K562 (cell line): ENCODE measurements around the gene NAA50. TPM values are rescaled to one million over a fixed set of nuclear protein-coding genes. Genes with fewer than 3 reads are reported as not detected.

Experiments used
- ATAC-seq: fragments of 200-7000 bp; cut with Tn5 transposase; 3 replicates; pipeline ENCODE4 v1.9.1; 2020; ENCODE audit warnings: moderate library complexity
- BruUV-seq: library from RNA; stranded (reverse); fragments of 400-500 nt; replicated peaks from 2 replicates; lab custom pipeline; 2021; lab: Mats Ljungman, UMichigan
- CTCF ChIA-PET: fragments of 300-600 bp; formaldehyde crosslinking; extraction: SDS; loops from one replicate; lab custom pipeline; 2021; ENCODE audit warnings: low intra/inter-chr PET ratio; lab: Yijun Ruan, JAX
- POLR2A ChIA-PET: fragments of 300-600, 350-650 bp; sonication (Branson Sonifier 250); formaldehyde crosslinking; extraction: SDS; loops from one replicate; lab custom pipeline; 2021; ENCODE audit warnings: antibody characterized with exemption, inconsistent platforms; lab: Yijun Ruan, JAX
- DNase-seq, 4 experiments: peaks; one replicate each; pipeline versions ENCODE4 v3.0.0 to v3.0.0-alpha.2; 2011 to 2018; ENCODE audit warnings: low spot score in 3 of 4, mixed read lengths in 3 of 4; ENCODE audit errors: extremely low read depth in 1 of 4
- FAIRE-seq: peaks from 2 replicates; lab custom pipeline; 2011; peaks lifted over from hg19 to GRCh38; lab: Jason Lieb, UNC
- H2AFZ ChIP-seq: 2 replicates; pipeline ENCODE4 v1.6.0; 2011; ENCODE audit warnings: low read depth, low read length, control low read depth, inconsistent platforms
- H3K27ac ChIP-seq: fragments of 200-600 bp; 3 replicates; pipeline ENCODE4 v1.8.0; 2011; ENCODE audit warnings: low read depth, mild to moderate bottlenecking, control low read depth, inconsistent platforms, low read length, moderate library complexity, mixed read lengths; ENCODE audit errors: extremely low read depth
- H3K27me3 ChIP-seq, 2 experiments: fragments of 300-600 bp in 1 of 2; 2 replicates in 1 of 2; 3 replicates in 1 of 2; pipeline versions ENCODE4 v1.6.0 to v1.8.0; 2011; ENCODE audit warnings: inconsistent platforms in 2 of 2, low read length in 2 of 2, mild to moderate bottlenecking in 1 of 2, mixed read lengths in 1 of 2, moderate library complexity in 1 of 2; ENCODE audit not compliant: control insufficient read depth in 2 of 2, insufficient read depth in 2 of 2
- H3K36me3 ChIP-seq: fragments of 300-600 bp; 3 replicates; pipeline ENCODE4 v1.8.0; 2011; ENCODE audit warnings: mild to moderate bottlenecking, low read length, inconsistent platforms; ENCODE audit not compliant: control insufficient read depth, insufficient read depth
- H3K4me1 ChIP-seq, 2 experiments: fragments of 200-600 bp in 1 of 2; replicated peaks in 1 of 2; 2 replicates in 1 of 2; 3 replicates in 1 of 2; pipeline versions ENCODE4 v1.5.1 to v1.8.0; 2011; ENCODE audit warnings: inconsistent platforms in 2 of 2, low read length in 2 of 2, mild to moderate bottlenecking in 1 of 2, mixed read lengths in 1 of 2, moderate library complexity in 1 of 2; ENCODE audit not compliant: control insufficient read depth in 2 of 2, insufficient read depth in 2 of 2
- H3K4me2 ChIP-seq: 2 replicates; pipeline ENCODE4 v1.6.1; 2011; ENCODE audit warnings: low read length, control low read depth, inconsistent platforms, mixed read lengths; ENCODE audit not compliant: insufficient read depth
- H3K4me3 ChIP-seq: fragments of 200-600 bp; sonication (generic), shearing (Covaris generic); 2 replicates; pipeline ENCODE4 v1.5.1; 2016; ENCODE audit warnings: control low read depth, inconsistent platforms
- H3K79me2 ChIP-seq: fragments of 200-600 bp; 3 replicates; pipeline ENCODE4 v1.8.0; 2011; ENCODE audit warnings: low read length, inconsistent platforms; ENCODE audit not compliant: control insufficient read depth, insufficient read depth
- H3K9ac ChIP-seq, 2 experiments: 2 replicates each; pipeline versions ENCODE4 v1.6.0 to v1.6.1; 2011; ENCODE audit warnings: low read depth in 2 of 2, low read length in 2 of 2, control low read depth in 1 of 2, inconsistent platforms in 1 of 2, mild to moderate bottlenecking in 1 of 2, mixed read lengths in 1 of 2; ENCODE audit not compliant: insufficient read depth in 1 of 2
- H3K9me1 ChIP-seq: one replicate; pipeline ENCODE4 v1.6.0; 2011; ENCODE audit warnings: inconsistent platforms, mild to moderate bottlenecking, low read length, moderate library complexity; ENCODE audit not compliant: control insufficient read depth, insufficient read depth
- H3K9me3 ChIP-seq: replicated peaks from 2 replicates; pipeline ENCODE4 v1.5.1; 2011; ENCODE audit warnings: low read depth, low read length, inconsistent platforms; ENCODE audit not compliant: control insufficient read depth, insufficient read depth
- H4K20me1 ChIP-seq: replicated peaks from 2 replicates; pipeline ENCODE4 v1.6.1; 2011; ENCODE audit warnings: low read length, inconsistent platforms, mixed read lengths; ENCODE audit not compliant: control insufficient read depth, insufficient read depth
- CBX3 ChIP-seq, 2 experiments: IDR thresholded peaks; 1 replicate in 1 of 2; 2 replicates in 1 of 2; pipeline ENCODE4 v1.6.1; 2012; ENCODE audit warnings: inconsistent platforms in 2 of 2, low read length in 2 of 2, borderline replicate concordance in 1 of 2, control low read depth in 1 of 2
- HNRNPL ChIP-seq: fragments of 200-400 bp; formaldehyde crosslinking; IDR thresholded peaks from 2 replicates; pipeline ENCODE4 v1.6.1; 2017; ENCODE audit warnings: low read depth, mild to moderate bottlenecking, low read length
- NR2C1 ChIP-seq, 2 experiments: fragments of 450-650 bp; IDR thresholded peaks; 2 replicates each; pipeline ENCODE4 v1.6.1; 2017; ENCODE audit warnings: mild to moderate bottlenecking in 2 of 2, antibody characterized with exemption in 1 of 2, inconsistent platforms in 1 of 2, missing compliant biosample characterization in 1 of 2, missing genetic modification characterization in 1 of 2
- PRMT5 ChIP-seq: sonication (generic); formaldehyde crosslinking; IDR thresholded peaks from 2 replicates; pipeline ENCODE4 v1.5.0; 2020; ENCODE audit warnings: missing genetic modification reagents
- TEAD1 ChIP-seq, 2 experiments: fragments of 450-650 bp in 1 of 2; sonication (generic) in 1 of 2; formaldehyde crosslinking; IDR thresholded peaks; 2 replicates each; pipeline versions ENCODE4 v1.4.0 to v1.8.0; 2020 to 2022; ENCODE audit warnings: mild to moderate bottlenecking in 2 of 2, missing genetic modification reagents in 1 of 2
- ZNF316 ChIP-seq: fragments of 450-650 bp; IDR thresholded peaks from 2 replicates; pipeline ENCODE4 v1.6.1; 2016
- WGBS: fragments of 100-300 bp; shearing (Covaris generic); methylation state at CpG from one replicate; pipeline ENCODE4 v1.1.6; 2016; ENCODE audit warnings: low coverage, mixed read lengths; ENCODE audit not compliant: insufficient coverage; ENCODE audit errors: missing lambda C conversion rate; 5-methylcytosine and 5-hydroxymethylcytosine counted together
- in situ Hi-C: fragments of 300-500 bp; cut with MboI; formaldehyde crosslinking; loops from 4 replicates; pipeline ENCODE4 v1.15.0; 2018; ENCODE audit warnings: inconsistent platforms, mixed read lengths
- intact Hi-C: fragments of 100-400 bp; cut with micrococcal nuclease; formaldehyde crosslinking; loops from 2 replicates; pipeline ENCODE4 v1.14.2; 2022
- polyA plus RNA-seq, 8 experiments: library from polyadenylated mRNA; depleted of rRNA in 4 of 8; stranded (reverse) in 5 of 8; unstranded in 3 of 8; fragments of >200 nt; fragmentation: Nextera tagmentation in 2 of 8; fragmentation: Illumina TruSeq in 1 of 8; extraction: Ambion mirVana in 2 of 8; extraction: Trizol in 1 of 8; gene quantifications; 2 replicates each; pipeline versions ENCODE4 v1.2.1 to v1.2.3, GENCODE V29; 2011 to 2014; ENCODE audit warnings: inconsistent platforms in 1 of 8, missing spikeins in 1 of 8
- total RNA-seq, 7 experiments: library from RNA; depleted of rRNA in 6 of 7; stranded (reverse); fragments of >200 nt in 6 of 7; fragmentation: Illumina TruSeq in 2 of 7; extraction: Trizol in 2 of 7; gene quantifications; 2 replicates each; pipeline versions ENCODE4 v1.2.1 to v1.2.3, GENCODE V29; 2011 to 2021; ENCODE audit warnings: low replicate concordance in 1 of 7
- TF ChIP-seq, protein P1 (sequence below): fragments of 250-450 bp; sonication (Bioruptor Pico); IDR thresholded peaks from 2 replicates; pipeline ENCODE4 v1.4.0; 2020; ENCODE audit warnings: mild to moderate bottlenecking, moderate library complexity, borderline replicate concordance

The NAA50 gene
- total and polyA plus RNA-seq, 9 of the 15 experiments (the other 6 are each of a cell fraction or from before 2014, with no cell fraction given): 40.0 to 301 (median 112) TPM

DNA sequence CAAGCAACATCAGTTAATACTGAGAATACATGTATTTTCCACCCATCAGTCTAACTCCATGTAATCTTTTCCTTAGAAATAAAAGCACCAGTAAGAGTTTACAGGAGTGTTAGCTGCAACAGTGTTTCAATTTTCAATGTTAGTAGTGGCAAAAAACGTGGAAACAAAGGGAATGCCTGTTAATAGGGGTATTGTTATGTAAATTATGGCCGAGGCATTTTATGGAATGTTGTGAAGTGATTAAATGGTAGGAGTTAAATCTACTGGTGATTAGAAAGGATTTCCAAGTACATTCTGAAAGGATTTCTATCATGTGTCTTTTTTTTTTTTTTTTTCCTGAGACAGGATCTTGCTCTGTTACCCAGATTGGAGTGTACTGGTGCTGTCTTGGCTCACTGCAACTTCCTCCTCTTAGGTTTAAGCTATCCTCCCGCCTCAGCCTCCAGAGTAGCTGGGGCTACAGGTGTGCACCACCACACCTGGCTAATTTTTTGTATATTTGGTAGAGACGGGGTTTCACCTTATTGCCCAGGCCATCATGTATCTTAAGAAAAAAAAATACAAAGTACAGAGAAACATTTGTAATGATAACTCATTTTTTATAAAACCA lies 7.4 kb upstream of the NAA50 start:
- intact Hi-C loops (no loop called here), in situ Hi-C loops (no loop called here)
- ChIA-PET CTCF (no interaction called here), POLR2A (no interaction called here)
- H3K9ac ChIP-seq: no peak overlapping the region
- no peaks in the 10 kb centered on the region; a peak in 1 of 5 replicates for H3K4me1 ChIP-seq
- peaks cover 73% of the 10 kb centered on the region for H3K79me2 ChIP-seq
- TF ChIP-seq CBX3 (IDR thresholded peaks at IDR 0.05; ENCODE audit: borderline replicate concordance in 1 of 2, low read length in 2 of 2) (no peak), TEAD1 (CRISPR knock-in tag; IDR thresholded peaks at IDR 0.05) (no peak), NR2C1 (IDR thresholded peaks at IDR 0.05) (no peak), NR2C1 (tag; IDR thresholded peaks at IDR 0.05) (no peak), HNRNPL (no peak), PRMT5 (CRISPR knock-in tag) (no peak), ZNF316 (no peak)
- TF ChIP-seq, protein P1, sequence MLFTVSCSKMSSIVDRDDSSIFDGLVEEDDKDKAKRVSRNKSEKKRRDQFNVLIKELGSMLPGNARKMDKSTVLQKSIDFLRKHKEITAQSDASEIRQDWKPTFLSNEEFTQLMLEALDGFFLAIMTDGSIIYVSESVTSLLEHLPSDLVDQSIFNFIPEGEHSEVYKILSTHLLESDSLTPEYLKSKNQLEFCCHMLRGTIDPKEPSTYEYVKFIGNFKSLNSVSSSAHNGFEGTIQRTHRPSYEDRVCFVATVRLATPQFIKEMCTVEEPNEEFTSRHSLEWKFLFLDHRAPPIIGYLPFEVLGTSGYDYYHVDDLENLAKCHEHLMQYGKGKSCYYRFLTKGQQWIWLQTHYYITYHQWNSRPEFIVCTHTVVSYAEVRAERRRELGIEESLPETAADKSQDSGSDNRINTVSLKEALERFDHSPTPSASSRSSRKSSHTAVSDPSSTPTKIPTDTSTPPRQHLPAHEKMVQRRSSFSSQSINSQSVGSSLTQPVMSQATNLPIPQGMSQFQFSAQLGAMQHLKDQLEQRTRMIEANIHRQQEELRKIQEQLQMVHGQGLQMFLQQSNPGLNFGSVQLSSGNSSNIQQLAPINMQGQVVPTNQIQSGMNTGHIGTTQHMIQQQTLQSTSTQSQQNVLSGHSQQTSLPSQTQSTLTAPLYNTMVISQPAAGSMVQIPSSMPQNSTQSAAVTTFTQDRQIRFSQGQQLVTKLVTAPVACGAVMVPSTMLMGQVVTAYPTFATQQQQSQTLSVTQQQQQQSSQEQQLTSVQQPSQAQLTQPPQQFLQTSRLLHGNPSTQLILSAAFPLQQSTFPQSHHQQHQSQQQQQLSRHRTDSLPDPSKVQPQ: no peak
- no peak overlapping the region for H3K27ac ChIP-seq
- no peak overlapping the region for H3K4me2 ChIP-seq
- H3K36me3 ChIP-seq: no peaks in the 10 kb centered on the region; the same call in 2 of the 3 replicates
- no peak for FAIRE-seq
- H4K20me1 ChIP-seq: no peaks in the 10 kb centered on the region
- H2AFZ ChIP-seq: no peak overlapping the region
- H3K4me3 ChIP-seq: no peak overlapping the region
- no peaks in the 10 kb centered on the region for H3K9me1 ChIP-seq
- ATAC-seq: no peak
- no peak for DNase-seq
- no TSS peak for BruUV-seq
- H3K9me3 ChIP-seq: no peaks in the 10 kb centered on the region; the same call in 1 of the 2 replicates
- 85% methylated on average over 4 of the region's 4 CpGs for WGBS
- H3K27me3 ChIP-seq: no peaks in the 10 kb centered on the region
